ENCODE results near the gene NUDT3. TPM values are rescaled to one million over a fixed set of nuclear protein-coding genes. Genes with fewer than 3 reads are reported as not detected.

The NUDT3 gene
- total RNA-seq, 1 donor from 2014 or later: 49.6 TPM

Small RNA genes lying within 50 kb of the gene (microRNA-seq; reads per million reads assigned to microRNA genes)
- gene MIR6835: not detected

Other genes with a start within 250 kb of the NUDT3 start
- gene GRM4, start 246.6 kb downstream of the NUDT3 start, total RNA-seq: not detected
- gene HMGA1, start 155.8 kb downstream of the NUDT3 start, total RNA-seq: 45.7 TPM
- gene SMIM29, start 143.7 kb downstream of the NUDT3 start, total RNA-seq: 19.1 TPM
- 638 TPM for gene RPS10, start 33.4 kb upstream of the NUDT3 start, total RNA-seq
- 11.3 TPM for gene PACSIN1, start 73.4 kb upstream of the NUDT3 start, total RNA-seq
- gene SPDEF, start 163.7 kb upstream of the NUDT3 start, total RNA-seq: not detected